ENCODE measurements around the gene PRKCZ.

PRKCZ gene

GRCh38 chr1:2194898-2195673 lies 144.9 kb downstream of the PRKCZ start:
- DNase-seq (ENCODE audit: low read depth in 2 of 2), result peak; percentile 77 to 83

GRCh38 chr1:2195785-2196184 lies 145.6 kb downstream of the PRKCZ start:
- DNase-seq (ENCODE audit: low read depth in 2 of 2), result no peak

- no peak for DNase-seq (ENCODE audit: low read depth in 2 of 2)
Observed at GRCh38 chr1:2196901-2197638, 146.9 kb downstream of the PRKCZ start.

DNA sequence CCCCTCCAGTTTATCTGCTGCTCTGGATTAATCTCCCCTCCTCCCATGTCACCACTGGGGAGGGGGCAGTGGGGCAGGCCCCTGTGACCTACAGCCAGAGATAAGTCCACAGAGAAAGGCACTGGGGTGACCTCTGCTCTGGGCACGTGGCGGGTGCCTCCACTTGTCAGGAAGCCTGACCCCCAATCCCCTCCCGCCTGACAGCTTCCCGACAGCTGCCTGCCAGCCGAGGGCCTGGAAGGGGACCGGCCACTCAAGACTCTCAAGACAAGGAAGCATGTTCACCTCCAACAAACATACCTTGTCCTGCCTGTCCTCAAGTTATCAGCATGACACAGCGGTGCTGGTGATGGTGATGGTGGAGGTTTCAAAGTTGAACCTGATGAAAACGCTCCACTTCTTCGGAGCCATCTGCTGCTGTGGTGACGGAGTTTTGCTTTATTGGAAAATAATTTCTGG lies 147.5 kb downstream of the PRKCZ start:
- DNase-seq (ENCODE audit: low read depth in 2 of 2), result no peak

DNA sequence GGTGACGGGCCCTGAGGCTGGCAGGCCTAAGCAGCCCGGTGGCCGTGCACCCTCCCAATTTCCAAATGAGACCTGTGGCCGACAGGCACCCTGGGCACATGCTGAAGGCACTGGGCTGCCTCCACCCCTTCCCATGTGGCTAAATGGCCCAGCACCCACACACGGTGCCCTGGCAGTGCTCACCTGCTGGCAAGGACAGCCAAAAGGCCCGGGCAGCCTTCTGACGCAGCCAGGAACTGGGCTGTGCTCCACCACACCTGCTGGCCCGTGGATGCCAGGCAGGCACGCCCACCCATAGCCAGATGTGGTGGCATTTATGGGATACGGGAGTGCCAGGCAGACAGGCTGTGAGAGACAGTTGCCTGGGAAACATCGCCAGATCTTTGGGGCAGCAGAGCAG lies 148.4 kb downstream of the PRKCZ start:
- DNase-seq (ENCODE audit: low read depth in 2 of 2), result no peak

GRCh38 chr1:2199042-2199810 lies 149.0 kb downstream of the PRKCZ start:
- peak; percentile 73 to 85 for DNase-seq (ENCODE audit: low read depth in 2 of 2)

- DNase-seq (ENCODE audit: low read depth in 2 of 2), result no peak
Observed at GRCh38 chr1:2200308-2200943, 150.2 kb downstream of the PRKCZ start.

DNA sequence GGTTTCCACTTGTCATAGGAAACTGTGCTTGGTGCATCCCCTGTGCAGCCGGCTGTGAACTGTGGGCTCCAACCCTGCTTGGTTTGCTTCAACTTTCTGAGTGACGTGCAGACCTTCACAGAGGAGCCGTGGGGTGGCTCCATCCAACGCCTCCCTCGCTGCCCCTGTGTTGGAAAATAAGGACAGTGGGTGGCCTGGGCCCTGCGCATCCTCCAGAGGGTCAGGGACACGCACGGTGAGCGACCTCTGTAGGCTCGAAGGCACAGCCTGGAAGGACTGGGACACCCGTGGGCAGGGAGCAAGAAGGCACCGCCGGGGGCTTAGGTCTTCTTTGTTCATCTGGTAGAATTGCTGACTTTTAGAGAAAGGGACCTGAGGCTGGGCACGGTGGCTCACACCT lies 150.9 kb downstream of the PRKCZ start:
- no peak for DNase-seq (ENCODE audit: low read depth in 2 of 2)

DNA sequence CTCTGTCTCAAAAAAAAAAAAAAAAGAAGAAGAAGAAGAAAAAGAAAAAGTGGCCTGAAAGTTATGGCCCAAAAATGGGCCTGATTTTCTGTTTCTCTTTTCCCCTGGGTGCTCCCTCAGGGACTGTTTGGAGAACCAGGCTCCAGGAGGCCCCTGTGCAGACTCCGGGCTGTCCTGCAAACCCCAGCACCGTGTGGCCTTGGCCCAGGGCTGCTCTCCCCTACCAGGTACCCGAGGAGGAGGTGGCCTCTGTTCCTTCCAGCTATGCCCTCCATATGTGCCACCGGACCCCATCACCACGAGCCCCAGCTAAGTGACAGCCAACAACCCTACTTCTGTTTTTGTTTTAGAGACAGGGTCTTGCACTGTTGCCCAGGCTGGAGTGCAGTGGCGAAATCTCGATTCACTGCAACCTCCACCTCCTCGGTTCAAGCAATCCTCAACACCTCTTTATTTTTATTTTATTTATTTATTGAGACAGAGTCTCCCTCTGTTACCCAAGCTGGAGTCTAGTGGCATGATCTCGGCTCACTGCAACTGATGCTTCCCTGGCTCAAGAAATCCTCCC lies 151.9 kb downstream of the PRKCZ start:
- DNase-seq (ENCODE audit: low read depth in 2 of 2), result no peak

GRCh38 chr1:2202843-2203601 lies 152.8 kb downstream of the PRKCZ start:
- no peak for DNase-seq (ENCODE audit: low read depth in 2 of 2)

GRCh38 chr1:2203671-2204414 lies 153.6 kb downstream of the PRKCZ start:
- DNase-seq (ENCODE audit: low read depth in 2 of 2), result no peak

DNA sequence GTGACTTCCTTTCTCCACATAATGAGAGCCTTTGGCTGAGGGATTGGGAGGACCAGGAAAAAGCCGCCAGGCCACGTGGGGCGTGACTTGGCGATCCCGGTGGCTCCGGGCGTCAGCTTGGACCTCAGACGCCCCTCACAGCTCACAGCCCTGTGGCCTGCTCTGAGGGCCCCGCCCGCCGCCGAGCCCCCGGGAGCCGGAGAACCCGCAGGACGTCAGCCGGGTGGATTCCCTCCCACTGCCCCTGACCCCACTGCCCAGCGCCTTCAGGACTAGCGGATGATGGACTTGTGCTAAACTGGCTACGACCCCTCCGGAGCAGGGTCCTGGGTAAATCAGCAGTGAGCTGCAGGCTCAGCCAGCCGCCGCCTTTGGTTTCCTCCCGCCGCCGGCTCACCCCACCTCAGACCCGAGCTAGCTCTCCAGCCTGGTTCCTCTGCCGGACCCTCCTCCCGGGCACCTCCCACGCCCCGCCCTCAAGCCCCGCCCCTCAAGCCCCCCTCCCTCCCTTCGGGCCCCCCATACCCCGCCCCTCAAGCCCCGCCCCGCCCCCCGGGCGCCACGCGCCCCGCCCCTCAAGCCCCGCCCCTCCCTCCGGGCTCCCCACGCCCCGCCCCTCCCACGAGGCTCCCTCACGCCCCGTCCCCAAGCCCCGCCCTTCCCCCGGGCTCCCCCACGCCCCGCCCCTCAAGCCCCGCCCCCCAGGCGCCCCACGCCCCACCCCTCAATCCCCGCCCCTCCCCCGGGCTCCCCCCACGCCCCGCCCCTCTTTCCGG lies 154.4 kb downstream of the PRKCZ start:
- DNase-seq (ENCODE audit: low read depth in 2 of 2), result peak in 1 of 2 experiments; percentile 51

- peak; percentile 83 to 89 for DNase-seq (ENCODE audit: low read depth in 2 of 2)
Observed at GRCh38 chr1:2205191-2205952, 155.2 kb downstream of the PRKCZ start.

DNA sequence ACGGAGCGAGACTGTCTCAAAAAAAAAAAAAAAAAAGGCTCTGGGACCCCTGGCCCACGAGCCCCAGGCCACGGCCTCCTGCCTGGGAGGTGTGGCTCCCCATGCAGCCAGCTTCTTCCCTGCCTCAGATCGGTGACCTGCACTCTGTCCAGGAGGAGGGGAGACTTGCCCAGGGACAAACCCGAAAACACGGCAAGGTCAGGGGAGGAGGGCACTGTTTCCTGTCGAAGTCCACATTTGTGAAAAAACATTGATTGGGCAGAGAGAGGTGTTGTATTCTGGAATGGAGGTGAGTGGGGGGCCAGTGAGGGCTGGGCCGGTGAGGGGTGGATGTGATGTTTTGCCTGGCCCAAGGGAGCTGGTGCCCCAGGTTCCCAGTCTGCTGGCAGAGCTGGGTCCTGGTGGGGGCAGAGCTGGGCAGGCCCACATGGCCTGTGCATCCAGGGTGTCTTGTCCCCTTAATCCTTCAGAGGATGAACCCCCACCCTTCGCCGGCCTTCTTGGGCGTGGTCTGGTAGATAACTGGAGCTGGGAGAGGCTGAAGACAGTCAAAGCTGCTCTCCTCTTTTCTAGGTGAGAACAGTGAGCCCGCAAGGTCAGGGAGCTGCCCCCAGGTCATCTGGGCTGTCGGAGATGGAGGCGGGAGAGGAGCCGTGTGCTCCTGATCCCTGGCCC lies 156.7 kb downstream of the PRKCZ start:
- no peak for DNase-seq (ENCODE audit: low read depth in 2 of 2)

- no peak for DNase-seq (ENCODE audit: low read depth in 2 of 2)
Observed at GRCh38 chr1:2208309-2209239, 158.4 kb downstream of the PRKCZ start.

- no peak for DNase-seq (ENCODE audit: low read depth in 2 of 2)
Observed at GRCh38 chr1:2209400-2210083, 159.3 kb downstream of the PRKCZ start.

Measured in stimulated activated CD4-positive, alpha-beta T cell treated with anti-CD3 and anti-CD28 coated beads, Interleukin-12 subunit alpha, Interleukin-12 subunit beta, amount 100 ng/mL, for 24 hours (primary cell).